ENCODE data around the gene OVOL3.
"Not testable (repeated sequence)": the region's sequence is repeated elsewhere in the genome, so short reads cannot be mapped to it uniquely, and the experiment has no call there.

OVOL3 gene

GRCh38 chr19:36131221-36131620 lies 20.3 kb downstream of the OVOL3 start:
- DNase-seq (ENCODE audit: low read depth in 2 of 2): not testable (repeated sequence)

- DNase-seq (ENCODE audit: low read depth in 2 of 2): not testable (repeated sequence)
Observed at GRCh38 chr19:36134867-36135266, 23.9 kb downstream of the OVOL3 start.

GRCh38 chr19:36136964-36137686 lies 26.2 kb downstream of the OVOL3 start:
- DNase-seq (ENCODE audit: low read depth in 2 of 2): no peak

- no peak for DNase-seq (ENCODE audit: low read depth in 2 of 2)
Observed at GRCh38 chr19:36139120-36139472, 28.2 kb downstream of the OVOL3 start.

- peak; percentile 76 to 80 for DNase-seq (ENCODE audit: low read depth in 2 of 2)
Observed at GRCh38 chr19:36139473-36140303, 28.7 kb downstream of the OVOL3 start, which contains the start of gene CAPNS1. Gene CAPNS1, plus strand, starts transcription at chr19:36140066. Its CDS starts 946 bp downstream, at chr19:36141012.

- DNase-seq (ENCODE audit: low read depth in 2 of 2): peak in 1 of 2 donors; percentile 27
Observed at GRCh38 chr19:36140304-36141038, 29.5 kb downstream of the OVOL3 start.

GRCh38 chr19:36141039-36141927 lies 30.3 kb downstream of the OVOL3 start:
- DNase-seq (ENCODE audit: low read depth in 2 of 2): peak; percentile 84 to 92

GRCh38 chr19:36142046-36142445 lies 31.1 kb downstream of the OVOL3 start:
- no peak for DNase-seq (ENCODE audit: low read depth in 2 of 2)

- DNase-seq (ENCODE audit: low read depth in 2 of 2): no peak
Observed at GRCh38 chr19:36142496-36142895, 31.6 kb downstream of the OVOL3 start.

- no peak for DNase-seq (ENCODE audit: low read depth in 2 of 2)
Observed at GRCh38 chr19:36144624-36145023, 33.7 kb downstream of the OVOL3 start.

- DNase-seq (ENCODE audit: low read depth in 2 of 2): no peak
Observed at GRCh38 chr19:36149673-36150406, 38.9 kb downstream of the OVOL3 start.

GRCh38 chr19:36150586-36150985 lies 39.6 kb downstream of the OVOL3 start:
- no peak for DNase-seq (ENCODE audit: low read depth in 2 of 2)

- DNase-seq (ENCODE audit: low read depth in 2 of 2): no peak
Observed at GRCh38 chr19:36151144-36152018, 40.4 kb downstream of the OVOL3 start.

GRCh38 chr19:36152019-36152351 lies 41.0 kb downstream of the OVOL3 start:
- no peak for DNase-seq (ENCODE audit: low read depth in 2 of 2)

GRCh38 chr19:36152352-36153091 lies 41.6 kb downstream of the OVOL3 start, which contains the start of gene COX7A1:
Gene COX7A1, minus strand, starts transcription at chr19:36152447. Its CDS starts 40 bp downstream, at chr19:36152407.
- no peak for DNase-seq (ENCODE audit: low read depth in 2 of 2)

- no peak for DNase-seq (ENCODE audit: low read depth in 2 of 2)
Observed at GRCh38 chr19:36153126-36153525, 42.2 kb downstream of the OVOL3 start.

GRCh38 chr19:36160821-36161596 lies 50.1 kb downstream of the OVOL3 start:
- DNase-seq (ENCODE audit: low read depth in 2 of 2): no peak

Data from stimulated activated CD4-positive, alpha-beta T cell treated with anti-CD3 and anti-CD28 coated beads, Interleukin-1b, Interleukin-23, amount 100 ng/mL, for 1 hour (primary cell).